Stimulated activated CD8-positive, alpha-beta memory T cell treated with anti-CD3 and anti-CD28 coated beads, Interleukin-15, amount 100 ng/mL, for 24 hours (primary cell): ENCODE measurements around the gene IL3RA.
"Not testable (repeated sequence)": the region's sequence is repeated elsewhere in the genome, so short reads cannot be mapped to it uniquely, and the experiment has no call there.

ENCODE experiments used
- DNase-seq: peaks from one replicate; pipeline ENCODE4 v3.0.0-alpha.2; 2020; ENCODE audit warnings: low read depth

The IL3RA gene

DNA sequence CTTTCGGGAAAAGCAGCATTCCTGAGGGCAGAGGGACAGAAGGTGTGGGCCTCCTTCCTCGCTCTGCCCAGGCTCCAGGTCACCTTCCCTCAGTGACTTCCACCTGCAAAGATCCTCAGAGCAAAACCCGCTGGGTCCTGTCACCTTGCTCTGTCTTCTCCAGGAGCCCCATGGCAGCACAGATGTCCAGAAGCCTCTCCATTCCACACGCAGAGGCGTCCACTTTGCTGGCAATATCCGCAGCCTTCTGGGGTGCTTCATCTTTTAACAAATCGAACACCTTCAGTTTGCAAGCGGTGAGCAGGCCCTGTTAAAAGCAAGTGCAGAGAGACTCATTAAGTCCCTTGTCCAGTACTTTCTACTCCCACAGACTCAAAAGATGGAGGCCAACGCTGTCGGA is 88.8 kb downstream of the IL3RA start:
- DNase-seq: no peak

DNA sequence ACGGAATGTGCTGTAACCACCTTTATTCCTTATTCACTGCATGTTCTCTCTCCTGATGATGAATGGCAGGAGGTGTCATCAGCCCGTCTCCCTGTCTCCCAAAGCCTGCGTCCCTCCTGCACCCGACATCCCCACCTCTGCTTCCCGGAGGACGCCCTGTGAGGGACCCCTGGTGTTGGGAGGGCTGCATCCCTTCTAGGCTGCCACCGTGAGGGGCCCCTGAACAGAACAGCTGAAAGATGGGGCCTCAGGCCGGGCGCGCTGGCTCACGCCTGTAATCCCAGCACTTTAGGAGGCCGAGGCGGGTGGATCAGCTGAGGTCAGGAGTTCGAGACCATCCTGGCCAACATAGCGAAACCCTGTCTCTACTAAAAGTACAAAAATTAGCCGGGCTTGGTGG is 89.7 kb downstream of the IL3RA start:
- DNase-seq: not testable (repeated sequence)

DNA sequence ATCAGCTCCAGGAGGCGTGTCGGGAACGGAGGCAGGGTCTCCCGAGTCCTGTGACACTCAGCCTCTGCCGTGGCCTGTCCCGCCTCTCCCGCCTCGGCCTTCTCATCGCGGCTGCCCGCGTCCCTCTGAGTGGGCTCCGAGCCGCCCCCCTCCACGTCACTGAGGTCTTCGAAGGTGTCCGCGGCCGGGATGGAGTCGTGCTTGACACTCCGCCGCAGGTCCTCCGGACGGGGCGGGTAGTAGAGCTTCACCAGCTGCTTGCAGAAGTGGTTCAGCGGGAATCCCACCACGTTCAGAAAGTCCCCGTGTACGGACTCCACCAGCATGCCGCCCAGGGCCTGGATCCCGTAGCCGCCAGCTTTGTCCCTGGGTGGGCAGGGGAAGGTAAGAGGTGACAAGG is 91.2 kb downstream of the IL3RA start:
- no peak for DNase-seq

DNA sequence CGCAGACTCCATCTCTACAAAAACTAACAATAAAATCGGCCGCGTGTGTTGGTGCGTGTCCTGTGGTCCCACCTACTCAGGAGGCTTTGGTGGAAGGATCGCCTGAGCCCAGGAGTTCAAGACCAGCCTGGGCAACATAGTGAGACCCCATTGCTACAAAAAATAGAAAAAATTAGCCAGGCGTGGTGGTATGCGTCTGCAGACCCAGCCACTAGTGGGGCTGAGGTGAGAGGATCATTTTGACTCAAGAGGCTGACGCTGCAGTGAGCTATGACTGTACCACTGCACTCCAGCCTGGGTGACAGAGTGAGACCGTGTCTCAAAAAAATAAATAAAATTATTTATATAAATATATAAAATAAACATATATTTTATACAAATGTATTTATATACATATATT is 93.9 kb downstream of the IL3RA start:
- no peak for DNase-seq
